ENCODE measurements around the gene DMRT3.

DNA sequence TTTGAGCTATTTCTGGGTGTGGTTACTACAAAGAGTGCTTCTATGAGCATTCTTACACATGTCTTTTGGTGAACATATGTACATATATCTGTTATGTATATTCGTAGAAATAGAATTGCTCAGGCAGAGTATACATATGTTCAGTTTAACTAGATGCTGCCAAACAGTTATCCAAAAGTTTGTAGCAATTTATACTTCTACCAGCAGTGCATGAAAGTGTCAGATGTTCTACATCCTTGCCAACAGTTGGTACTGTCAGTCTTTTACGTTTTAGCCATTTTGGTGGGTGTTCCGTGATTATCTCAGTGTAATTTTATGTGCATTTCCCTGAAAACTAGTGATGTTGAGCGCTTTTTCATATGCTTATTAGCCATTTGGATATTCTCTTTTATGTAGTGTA, 37.8 kb downstream of the DMRT3 start:
- TF ChIP-seq, protein P1, sequence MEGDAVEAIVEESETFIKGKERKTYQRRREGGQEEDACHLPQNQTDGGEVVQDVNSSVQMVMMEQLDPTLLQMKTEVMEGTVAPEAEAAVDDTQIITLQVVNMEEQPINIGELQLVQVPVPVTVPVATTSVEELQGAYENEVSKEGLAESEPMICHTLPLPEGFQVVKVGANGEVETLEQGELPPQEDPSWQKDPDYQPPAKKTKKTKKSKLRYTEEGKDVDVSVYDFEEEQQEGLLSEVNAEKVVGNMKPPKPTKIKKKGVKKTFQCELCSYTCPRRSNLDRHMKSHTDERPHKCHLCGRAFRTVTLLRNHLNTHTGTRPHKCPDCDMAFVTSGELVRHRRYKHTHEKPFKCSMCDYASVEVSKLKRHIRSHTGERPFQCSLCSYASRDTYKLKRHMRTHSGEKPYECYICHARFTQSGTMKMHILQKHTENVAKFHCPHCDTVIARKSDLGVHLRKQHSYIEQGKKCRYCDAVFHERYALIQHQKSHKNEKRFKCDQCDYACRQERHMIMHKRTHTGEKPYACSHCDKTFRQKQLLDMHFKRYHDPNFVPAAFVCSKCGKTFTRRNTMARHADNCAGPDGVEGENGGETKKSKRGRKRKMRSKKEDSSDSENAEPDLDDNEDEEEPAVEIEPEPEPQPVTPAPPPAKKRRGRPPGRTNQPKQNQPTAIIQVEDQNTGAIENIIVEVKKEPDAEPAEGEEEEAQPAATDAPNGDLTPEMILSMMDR (IDR thresholded peaks at IDR 0.05) = no peak
- TF ChIP-seq POLR2A (IDR thresholded peaks at IDR 0.05) = no peak
